HCT116 (cell line): ENCODE results near the gene SND1. TPM values are rescaled to one million over a fixed set of nuclear protein-coding genes. Genes with fewer than 3 reads are reported as not detected.

Experiments
- ATAC-seq: fragments of 200-7000 bp; cut with Tn5 transposase; 2 replicates; pipeline ENCODE4 v1.9.1; 2020; ENCODE audit warnings: mild to moderate bottlenecking, moderate library complexity
- BruUV-seq: library from RNA; stranded (reverse); fragments of 400-500 nt; replicated peaks from 2 replicates; lab custom pipeline; 2021; lab: Mats Ljungman, UMichigan
- CTCF ChIA-PET: fragments of 300-600 bp; sonication (Branson Sonifier 250); formaldehyde crosslinking; loops from one replicate; lab custom pipeline; 2021; ENCODE audit warnings: antibody characterized with exemption; lab: Charles Lee
- POLR2A ChIA-PET: fragments of 300-600, 350-600 bp; sonication (Branson Sonifier 250); formaldehyde crosslinking; loops from one replicate; lab custom pipeline; 2021; ENCODE audit warnings: antibody characterized with exemption; lab: Charles Lee
- RAD21 ChIA-PET, 2 experiments: fragments of 300-600 bp; sonication (Branson Sonifier 250); formaldehyde crosslinking; loops; one replicate each; lab custom pipeline; 2023; ENCODE audit warnings: low total read pairs in 2 of 2; ENCODE audit not compliant: uncharacterized antibody in 2 of 2, unreplicated experiment in 2 of 2, low non-redundant PET in 1 of 2; lab: Charles Lee
- DNase-seq: peaks from one replicate; pipeline ENCODE4 v3.0.0-alpha.2; 2010; ENCODE audit warnings: low read depth, low spot score
- H2AFZ ChIP-seq: fragments of 200-600 bp; shearing (Covaris generic), sonication (generic); 2 replicates; pipeline ENCODE4 v1.6.1; 2017; ENCODE audit warnings: low read depth, mixed run types, mixed read lengths, antibody characterized with exemption, low read length; ENCODE audit not compliant: poor library complexity, severe bottlenecking
- H3K27ac ChIP-seq: 2 replicates; pipeline ENCODE4 v1.5.1; 2012; ENCODE audit warnings: low read depth, low read length
- H3K27me3 ChIP-seq: fragments of 200-600 bp; sonication (generic); 2 replicates; pipeline ENCODE4 v1.6.1; 2016; ENCODE audit warnings: mixed run types, low read length, mixed read lengths; ENCODE audit not compliant: insufficient read depth
- H3K36me3 ChIP-seq, 2 experiments: fragments of 200-500 bp in 1 of 2; fragments of 200-600 bp in 1 of 2; sonication (Bioruptor generic) in 1 of 2; sonication (generic) in 1 of 2; 2 replicates each; pipeline versions ENCODE4 v1.5.1 to v1.6.1; 2014 to 2016; ENCODE audit warnings: low read length in 2 of 2, inconsistent platforms in 1 of 2, mixed read lengths in 1 of 2, mixed run types in 1 of 2; ENCODE audit not compliant: insufficient read depth in 2 of 2, control insufficient read depth in 1 of 2
- H3K4me1 ChIP-seq, 2 experiments: fragments of 200-600 bp in 1 of 2; sonication (generic) in 1 of 2; 2 replicates each; pipeline versions ENCODE4 v1.5.1 to v1.6.1; 2012 to 2017; ENCODE audit warnings: low read length in 2 of 2, inconsistent platforms in 1 of 2, mild to moderate bottlenecking in 1 of 2, mixed read lengths in 1 of 2, mixed run types in 1 of 2, moderate library complexity in 1 of 2; ENCODE audit not compliant: insufficient read depth in 2 of 2, control insufficient read depth in 1 of 2
- H3K4me2 ChIP-seq: fragments of 200-600 bp; sonication (generic); 2 replicates; pipeline ENCODE4 v1.6.1; 2017; ENCODE audit warnings: mixed run types, low read length, mixed read lengths
- H3K4me3 ChIP-seq, 2 experiments: fragments of 200-600 bp in 1 of 2; sonication (generic) in 1 of 2; replicated peaks in 1 of 2; 2 replicates each; pipeline ENCODE4 v1.5.1; 2011 to 2016; ENCODE audit warnings: low read length in 2 of 2, control low read depth in 1 of 2, low read depth in 1 of 2, mild to moderate bottlenecking in 1 of 2, mixed read lengths in 1 of 2, mixed run types in 1 of 2
- H3K79me2 ChIP-seq: fragments of 200-600 bp; sonication (generic); 2 replicates; pipeline ENCODE4 v1.6.1; 2017; ENCODE audit warnings: mild to moderate bottlenecking, mixed run types, low read length, moderate library complexity, mixed read lengths; ENCODE audit not compliant: insufficient read depth
- H3K9ac ChIP-seq: fragments of 200-600 bp; sonication (generic); 2 replicates; pipeline ENCODE4 v1.6.1; 2016; ENCODE audit warnings: low read length, mixed read lengths
- H3K9me2 ChIP-seq: fragments of 200-600 bp; sonication (generic), shearing (Covaris generic); 2 replicates; pipeline ENCODE4 v1.6.1; 2017; ENCODE audit warnings: mixed run types, mild to moderate bottlenecking, moderate library complexity; ENCODE audit not compliant: insufficient read depth
- H3K9me3 ChIP-seq, 2 experiments: fragments of 200-500 bp in 1 of 2; fragments of 200-600 bp in 1 of 2; sonication (Bioruptor generic) in 1 of 2; sonication (generic) in 1 of 2; 2 replicates each; pipeline ENCODE4 v1.6.1; 2014 to 2017; ENCODE audit warnings: low read length in 2 of 2, mixed read lengths in 2 of 2, inconsistent platforms in 1 of 2, low read depth in 1 of 2, mild to moderate bottlenecking in 1 of 2, mixed run types in 1 of 2, moderate library complexity in 1 of 2; ENCODE audit not compliant: control insufficient read depth in 1 of 2, insufficient read depth in 1 of 2
- H4K20me1 ChIP-seq: fragments of 200-600 bp; sonication (generic), shearing (Covaris generic); 2 replicates; pipeline ENCODE4 v1.6.1; 2017; ENCODE audit warnings: mixed run types, mild to moderate bottlenecking, moderate library complexity; ENCODE audit not compliant: insufficient read depth
- EZH2 ChIP-seq: fragments of 200-600 bp; sonication (generic); IDR thresholded peaks from 2 replicates; pipeline ENCODE4 v1.6.1; 2017; ENCODE audit warnings: antibody characterized with exemption, mixed run types
- EZH2phosphoT487 ChIP-seq: fragments of 200-600 bp; IDR thresholded peaks from 2 replicates; pipeline ENCODE4 v1.6.1; 2018; ENCODE audit warnings: antibody characterized with exemption, borderline replicate concordance
- SRF ChIP-seq: IDR thresholded peaks from 2 replicates; pipeline ENCODE4 v1.6.1; 2012; ENCODE audit warnings: low read depth
- intact Hi-C: fragments of 100-400 bp; cut with micrococcal nuclease; formaldehyde crosslinking; loops from 2 replicates; pipeline ENCODE4 v1.10.0; 2022
- total RNA-seq: library from RNA; stranded (reverse); gene quantifications from one replicate; pipeline ENCODE4 v1.2.1, GENCODE V29; 2021; ENCODE audit not compliant: unreplicated experiment
- TF ChIP-seq, protein P1 (sequence below): IDR thresholded peaks from 2 replicates; pipeline ENCODE4 v1.6.1; 2012

Gene SND1
- total RNA-seq, 1 experiment from 2014 or later = 169 TPM

DNA sequence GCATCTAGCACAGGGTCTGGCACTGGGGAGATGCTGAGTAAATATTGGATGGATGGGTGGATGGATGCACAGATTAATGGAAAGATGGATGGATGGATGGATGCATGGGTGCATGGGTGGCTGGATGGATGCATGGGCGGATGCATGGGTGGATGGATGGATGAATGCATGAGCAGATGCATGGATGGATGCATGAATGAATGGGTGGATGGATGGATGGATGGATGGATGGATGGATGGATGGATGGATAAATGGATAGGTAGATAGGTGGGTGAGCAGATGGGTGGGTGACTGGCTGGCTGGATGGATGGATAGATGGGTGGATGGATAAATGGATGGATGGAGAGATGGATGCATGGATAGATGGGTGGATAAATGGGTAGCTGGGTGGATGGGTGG lies 39.7 kb upstream of the SND1 start:
- H3K79me2 ChIP-seq = no peaks in the 10 kb centered on the region
- no peaks in the 10 kb centered on the region for H3K4me1 ChIP-seq
- H4K20me1 ChIP-seq = no peaks in the 10 kb centered on the region
- H3K27me3 ChIP-seq = peaks cover 41% of the 10 kb centered on the region
- DNase-seq (no peak), ATAC-seq (no peak)
- no peak overlapping the region for H3K4me2 ChIP-seq
- H3K9ac ChIP-seq = no peak overlapping the region
- ChIA-PET POLR2A (no interaction called here), CTCF (no interaction called here), RAD21 (no interaction called here)
- no peak overlapping the region for H2AFZ ChIP-seq
- intact Hi-C loops = no loop called here
- BruUV-seq = no TSS peak
- no peak overlapping the region for H3K4me3 ChIP-seq
- no peak for TF ChIP-seq EZH2
- TF ChIP-seq, protein P1, sequence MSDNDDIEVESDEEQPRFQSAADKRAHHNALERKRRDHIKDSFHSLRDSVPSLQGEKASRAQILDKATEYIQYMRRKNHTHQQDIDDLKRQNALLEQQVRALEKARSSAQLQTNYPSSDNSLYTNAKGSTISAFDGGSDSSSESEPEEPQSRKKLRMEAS = no peak
- H3K27ac ChIP-seq = no peak overlapping the region
- H3K9me3 ChIP-seq = peaks cover 0 to 6% of the 10 kb centered on the region in 2 experiments; a peak in 1 of 4 replicates
- no peaks in the 10 kb centered on the region for H3K36me3 ChIP-seq
- H3K9me2 ChIP-seq = no peaks in the 10 kb centered on the region

- POLR2A ChIA-PET = no interaction called here
- peaks cover 82% of the 10 kb centered on the region for H3K27me3 ChIP-seq
- no peak overlapping the region for H3K4me3 ChIP-seq
- no peaks in the 10 kb centered on the region for H4K20me1 ChIP-seq
- intact Hi-C loops = no loop called here
- RAD21 ChIA-PET = no interaction called here
- H3K9ac ChIP-seq = no peak overlapping the region
- H3K36me3 ChIP-seq = no peaks in the 10 kb centered on the region
- no peaks in the 10 kb centered on the region for H3K79me2 ChIP-seq
- no peak overlapping the region for H2AFZ ChIP-seq
- CTCF ChIA-PET = interaction anchor here (0.9 to 1.2 kb wide), 2 partner anchors 12 to 19 kb away, joined by 3 to 7 read pairs; no protein-coding TSS in a partner anchor
- BruUV-seq = no TSS peak
- H3K4me1 ChIP-seq = no peaks in the 10 kb centered on the region
- H3K4me2 ChIP-seq = no peak overlapping the region
- ATAC-seq = no peak
- TF ChIP-seq SRF (no peak), EZH2 (peak; percentile 38; the same call in 1 of the 2 replicates), EZH2phosphoT487 (0 out of 2 replicates have a peak, but pooled peaks have one; percentile 91)
- TF ChIP-seq, all 23 proteins: peak for 2
- H3K27ac ChIP-seq = no peak overlapping the region
- no peaks in the 10 kb centered on the region for H3K9me2 ChIP-seq
- H3K9me3 ChIP-seq = no peaks in the 10 kb centered on the region
- no peak for DNase-seq
Measured at GRCh38 chr7:127616724-127617123, 35.3 kb upstream of the SND1 start.
